GM19099 (cell line): Measurements from ENCODE around the gene RER1.

Experiments used
- POLR2A ChIP-seq: IDR thresholded peaks from 3 replicates; pipeline ENCODE4 v1.6.1; 2011; ENCODE audit warnings: low read depth; ENCODE audit not compliant: insufficient read length; ENCODE audit errors: extremely low read depth

The RER1 gene

DNA sequence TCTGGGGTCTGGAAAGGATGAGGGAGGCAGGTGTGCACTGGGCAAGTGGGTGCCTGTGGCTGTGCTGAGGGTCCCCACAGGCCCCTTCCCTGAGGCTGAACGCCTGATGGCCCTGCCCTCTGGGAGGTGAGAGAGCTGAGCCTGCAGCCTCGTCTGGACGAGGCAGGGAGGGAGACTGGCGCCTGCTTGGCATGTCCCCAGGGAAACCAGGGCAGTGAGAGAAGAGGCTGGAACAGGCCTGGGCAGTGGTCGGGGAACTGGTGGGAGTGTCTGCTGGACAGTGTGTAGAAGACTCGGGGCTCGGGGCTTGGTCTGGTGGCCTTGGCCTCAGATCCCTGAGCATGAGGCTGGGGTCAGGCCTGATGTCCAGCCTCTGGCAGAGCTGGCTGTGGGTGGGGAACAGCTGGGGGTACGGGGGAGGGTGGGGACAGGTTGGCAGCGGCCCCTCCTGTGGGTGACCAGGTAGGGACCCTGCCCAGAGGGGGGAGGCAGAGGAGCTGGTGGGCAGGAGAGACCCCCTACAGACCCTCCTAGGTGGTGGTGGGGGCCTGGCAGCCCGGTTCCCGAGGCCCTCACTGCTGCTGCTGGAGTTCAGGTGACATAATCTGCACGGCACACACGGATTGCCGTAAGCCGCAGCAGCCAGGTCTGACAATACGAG, 53.7 kb downstream of the RER1 start:
- TF ChIP-seq POLR2A, result no peak

DNA sequence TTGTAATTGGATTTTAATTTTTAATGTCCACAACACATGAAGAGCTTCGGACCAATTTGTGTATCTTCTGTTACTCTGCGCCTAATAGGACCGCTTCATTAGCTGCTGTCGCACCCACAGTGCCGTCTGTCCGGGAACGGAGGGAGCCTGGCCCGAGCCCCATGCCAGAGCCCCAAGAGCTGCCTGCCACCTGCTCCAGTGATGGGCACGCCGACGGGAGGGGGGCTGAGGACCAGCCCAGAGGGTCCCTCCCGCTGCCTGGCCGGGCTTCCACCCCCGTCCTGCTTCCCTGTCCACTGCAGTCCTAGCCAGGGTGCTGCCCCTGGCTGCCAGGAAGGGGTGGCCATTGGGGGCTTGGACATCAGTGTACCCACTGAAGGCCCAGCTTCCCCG, 54.2 kb downstream of the RER1 start:
- no peak for TF ChIP-seq POLR2A

DNA sequence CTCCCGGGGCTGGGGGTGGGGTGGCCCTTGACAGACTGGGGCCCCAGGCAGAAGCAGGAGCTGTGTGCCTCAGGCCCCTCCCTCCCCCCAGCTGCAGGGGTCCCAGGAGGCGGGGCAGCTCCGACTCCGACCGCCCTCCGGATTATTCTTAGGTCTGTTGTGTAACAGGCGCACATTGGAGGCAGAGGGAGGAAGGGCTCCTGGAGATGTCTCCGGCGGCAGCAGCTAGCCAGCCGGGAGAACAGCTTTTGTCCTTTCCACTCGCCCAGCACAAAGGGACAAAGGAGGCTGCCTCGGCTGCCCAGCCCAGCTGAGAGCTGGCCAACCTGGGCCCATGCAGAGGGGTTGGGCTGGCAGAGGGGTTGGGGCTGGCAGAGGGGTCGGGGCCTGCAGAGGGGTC, 54.8 kb downstream of the RER1 start:
- TF ChIP-seq POLR2A, result no peak

DNA sequence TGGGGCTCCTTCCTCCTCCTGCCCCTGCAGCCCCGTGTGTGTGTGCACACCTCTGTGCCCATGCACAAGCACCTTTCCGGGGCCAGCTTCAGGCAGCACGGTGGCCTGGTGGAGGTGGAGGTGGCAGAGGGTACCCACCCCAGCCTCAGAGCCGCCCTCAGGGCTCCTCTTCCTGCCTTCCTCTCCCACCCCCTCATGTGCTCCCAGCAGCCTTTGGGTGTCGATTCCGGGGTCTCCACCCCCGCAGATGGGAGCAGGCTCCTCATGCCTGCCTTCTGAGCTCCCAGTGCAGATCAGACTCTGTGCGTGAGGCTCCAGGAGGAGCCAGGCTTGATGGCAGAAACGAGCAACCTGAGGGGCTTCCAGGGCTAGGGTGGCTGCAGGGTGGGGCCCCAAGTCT, 55.2 kb downstream of the RER1 start:
- no peak for TF ChIP-seq POLR2A

DNA sequence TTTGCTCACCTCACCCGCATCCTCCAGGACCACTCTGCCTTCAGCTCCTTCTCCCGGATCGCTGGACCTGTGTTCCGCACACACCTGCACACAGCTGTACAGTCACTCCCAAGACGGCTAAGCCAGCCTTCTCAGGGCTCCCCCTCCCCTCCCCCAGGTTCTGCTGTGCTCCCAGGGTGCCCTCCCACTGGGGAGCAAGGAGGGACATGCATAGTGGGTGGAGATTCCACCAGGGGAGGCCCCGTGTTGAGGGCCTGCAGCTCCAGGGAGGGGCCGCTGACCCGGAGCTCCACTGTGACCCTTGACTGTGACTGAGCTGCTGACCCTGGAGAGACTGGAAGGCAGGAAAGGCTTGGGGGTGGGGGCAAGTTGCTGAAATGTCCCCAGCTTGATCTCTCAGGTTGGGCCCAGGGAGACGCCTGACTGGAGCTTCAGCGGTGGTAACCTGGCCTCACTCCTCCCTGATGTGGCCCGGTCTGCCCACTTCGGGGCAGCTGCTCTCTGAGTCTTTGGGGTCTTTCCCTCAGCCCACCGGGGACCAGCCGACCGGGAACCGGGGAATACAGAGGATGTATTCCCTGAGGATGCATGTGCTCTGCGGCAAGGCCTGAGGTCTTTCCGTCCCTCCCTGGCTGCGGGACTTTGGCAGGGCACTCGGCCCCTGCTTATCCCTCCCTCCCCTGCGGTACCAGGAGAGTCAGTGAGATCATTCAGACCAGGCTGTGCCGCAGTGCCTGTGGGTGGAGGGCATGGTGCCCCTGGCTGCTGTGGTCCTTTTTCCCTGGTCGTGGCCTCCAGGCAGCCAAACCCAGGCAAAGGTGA, 55.8 kb downstream of the RER1 start:
- no peak for TF ChIP-seq POLR2A

DNA sequence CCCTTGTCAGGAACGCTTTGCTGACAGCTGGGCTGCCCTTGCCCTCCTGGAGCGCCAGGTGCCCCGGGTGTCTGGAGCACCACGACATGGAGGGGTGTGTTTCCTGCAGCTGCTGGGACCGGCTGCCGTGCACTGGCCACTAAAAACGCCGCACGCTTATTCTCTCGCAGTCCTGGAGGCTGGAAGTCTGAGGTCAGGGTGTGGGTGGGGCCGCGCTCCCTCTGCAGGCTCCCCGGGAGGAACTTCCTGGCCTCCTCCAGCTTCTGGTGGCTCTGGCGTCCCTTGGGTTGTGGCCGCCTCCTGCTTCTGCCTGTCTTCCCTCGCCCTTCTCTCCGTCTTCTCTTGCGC, 56.4 kb downstream of the RER1 start:
- no peak for TF ChIP-seq POLR2A

DNA sequence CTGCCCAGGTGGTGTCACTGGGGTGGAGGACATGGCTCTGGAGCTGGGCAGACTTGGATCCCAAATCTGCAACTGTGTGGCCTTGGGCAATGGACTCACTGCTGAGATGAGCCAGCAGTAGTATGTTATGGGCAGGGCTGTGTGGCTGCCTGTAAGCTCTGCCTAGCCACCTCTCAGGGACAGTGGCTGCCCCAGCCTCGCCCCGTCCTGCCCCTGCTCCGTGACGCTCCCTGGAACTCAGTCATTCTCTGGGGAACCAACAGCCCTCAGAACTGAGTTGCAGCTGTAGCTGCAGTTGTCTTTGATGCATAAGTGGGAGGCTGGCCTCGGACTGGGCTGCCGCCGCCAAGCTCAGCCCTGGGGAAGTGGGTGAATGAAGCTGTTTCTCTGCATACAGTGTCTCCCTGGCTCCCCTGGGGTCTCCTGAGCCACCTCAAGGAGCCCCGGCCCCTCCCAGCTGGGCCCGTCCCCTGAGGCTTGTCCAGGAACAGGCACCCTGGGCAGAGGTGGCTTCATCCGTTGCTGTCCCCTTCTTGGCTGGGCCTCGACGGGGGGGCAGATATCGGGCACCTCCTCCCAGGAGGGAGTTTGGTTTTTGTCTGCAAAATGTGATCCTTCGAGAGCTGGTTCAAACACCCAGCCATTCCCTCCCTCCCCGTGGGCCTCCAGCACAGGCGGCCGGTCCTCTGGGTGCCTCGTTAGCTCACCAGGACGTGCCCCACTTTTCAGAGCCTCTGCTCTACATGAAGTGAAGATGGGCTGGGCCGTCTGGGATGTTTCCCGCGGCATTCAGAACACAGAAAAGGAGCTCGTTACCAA, 58.2 kb downstream of the RER1 start:
- no peak for TF ChIP-seq POLR2A

DNA sequence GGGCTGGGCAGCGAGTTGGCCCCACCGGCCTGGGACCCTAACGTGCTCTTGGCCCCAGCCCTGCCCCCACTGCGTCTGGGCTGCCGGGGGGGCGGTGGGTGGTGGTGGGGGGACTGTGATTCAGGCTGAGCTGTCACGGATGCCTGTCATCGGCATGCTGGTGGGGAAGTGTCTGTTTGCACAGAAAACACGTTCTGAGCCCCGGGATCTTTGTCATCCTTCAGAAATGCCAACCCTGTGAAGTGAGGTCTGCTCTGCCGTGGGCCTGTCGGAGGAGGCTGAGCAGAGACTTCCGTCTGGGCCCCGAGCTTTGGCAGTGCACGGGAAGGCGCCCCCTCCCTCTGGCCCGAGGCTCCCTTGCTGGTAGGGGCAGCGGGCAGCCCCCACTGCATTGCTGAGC, 60.1 kb downstream of the RER1 start:
- no peak for TF ChIP-seq POLR2A

DNA sequence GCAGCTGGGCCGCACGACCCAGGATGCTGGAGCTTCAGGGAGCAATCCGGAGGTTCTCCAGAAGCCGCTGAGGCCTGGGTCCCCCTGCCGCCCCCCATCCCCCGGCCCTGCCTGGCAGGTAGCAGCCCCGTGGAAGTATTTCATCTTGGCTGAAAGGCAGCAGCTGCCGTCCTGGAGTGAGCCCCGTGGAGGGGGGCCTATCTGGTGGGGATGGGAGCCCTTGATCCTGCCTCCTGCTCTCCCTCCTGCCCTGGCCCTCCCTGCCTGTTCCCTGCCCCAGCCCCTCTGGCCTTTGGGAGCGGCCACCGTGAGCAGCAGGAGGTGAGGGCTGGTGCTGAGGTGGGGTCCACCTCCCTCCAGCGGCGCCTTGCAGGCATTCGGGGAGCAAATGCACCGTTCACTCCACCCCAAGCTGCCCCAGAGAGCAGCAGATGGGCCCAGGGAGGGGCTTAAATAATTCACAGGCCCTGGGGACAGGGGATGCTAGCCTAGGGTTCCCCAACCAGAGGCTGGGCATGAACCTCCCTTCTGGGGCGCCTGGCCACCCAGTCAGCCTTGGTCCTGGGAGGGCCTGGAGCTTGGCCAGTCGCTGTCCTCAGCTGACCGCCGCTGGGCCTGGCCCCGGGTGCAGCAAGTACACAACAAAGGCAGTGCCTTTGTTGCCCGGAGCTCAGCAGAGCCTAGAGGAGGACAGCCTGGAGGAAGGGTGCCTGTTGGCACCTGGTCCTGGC, 60.7 kb downstream of the RER1 start:
- no peak for TF ChIP-seq POLR2A

DNA sequence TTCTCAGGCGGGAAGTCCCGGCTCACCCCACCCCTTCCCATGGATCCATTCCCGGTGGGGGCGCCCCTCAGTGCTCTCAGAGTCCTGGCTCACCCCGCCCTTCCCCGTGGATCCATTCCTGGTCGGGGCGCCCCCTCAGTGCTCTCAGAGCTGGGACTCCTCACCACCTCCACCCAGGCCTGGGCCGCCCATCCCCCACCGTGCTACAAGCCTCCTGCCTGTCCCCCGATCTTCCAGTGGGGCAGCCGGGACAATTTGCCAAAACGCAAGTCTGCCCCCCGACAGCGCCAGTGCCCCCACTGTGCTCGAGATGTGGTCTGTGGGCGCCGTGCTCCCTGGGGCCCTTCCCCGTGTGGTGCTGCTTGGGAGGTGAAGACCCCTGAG, 61.3 kb downstream of the RER1 start:
- TF ChIP-seq POLR2A, result no peak

DNA sequence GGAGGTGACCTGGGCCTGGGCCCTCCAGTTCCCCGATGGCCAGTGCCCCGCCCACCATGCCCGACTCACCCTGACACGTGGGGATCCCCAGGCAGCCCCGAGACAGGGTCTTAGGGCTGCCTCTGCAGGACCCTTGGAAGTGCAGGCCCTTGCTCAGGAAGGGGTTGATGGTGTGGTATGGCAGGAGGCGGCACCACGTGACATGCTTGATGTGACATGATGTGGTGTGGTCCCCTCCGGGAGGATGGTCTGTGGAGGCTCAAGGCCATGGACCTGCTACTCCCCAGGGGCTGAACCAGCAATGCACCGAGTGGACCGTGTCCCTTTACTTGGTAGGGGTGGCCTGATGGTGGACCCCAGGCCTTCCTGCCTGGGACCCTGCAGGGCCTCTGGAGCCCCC, 62.6 kb downstream of the RER1 start:
- no peak for TF ChIP-seq POLR2A
